Suprapubic skin (tissue), 3 donors: ENCODE measurements around the gene SPINK1.

Source experiments
- CTCF ChIP-seq, 2 donors: fragments of 200-600 bp in 1 of 2; fragments of 450-650 bp in 1 of 2; sonication (generic) in 1 of 2; IDR thresholded peaks; one replicate each; pipeline ENCODE4 v1.5.1; 2016 to 2019; ENCODE audit warnings: antibody characterized with exemption in 2 of 2, mild to moderate bottlenecking in 1 of 2, moderate library complexity in 1 of 2
- EP300 ChIP-seq: sonication (generic); formaldehyde crosslinking; IDR thresholded peaks from one replicate; pipeline ENCODE4 v1.6.1; 2017; ENCODE audit warnings: antibody characterized with exemption
- POLR2A ChIP-seq, 2 donors: fragments of 450-650 bp; IDR thresholded peaks; one replicate each; pipeline ENCODE4 v1.6.1; 2017; ENCODE audit warnings: antibody characterized with exemption in 2 of 2, mild to moderate bottlenecking in 2 of 2, moderate library complexity in 2 of 2

DNA sequence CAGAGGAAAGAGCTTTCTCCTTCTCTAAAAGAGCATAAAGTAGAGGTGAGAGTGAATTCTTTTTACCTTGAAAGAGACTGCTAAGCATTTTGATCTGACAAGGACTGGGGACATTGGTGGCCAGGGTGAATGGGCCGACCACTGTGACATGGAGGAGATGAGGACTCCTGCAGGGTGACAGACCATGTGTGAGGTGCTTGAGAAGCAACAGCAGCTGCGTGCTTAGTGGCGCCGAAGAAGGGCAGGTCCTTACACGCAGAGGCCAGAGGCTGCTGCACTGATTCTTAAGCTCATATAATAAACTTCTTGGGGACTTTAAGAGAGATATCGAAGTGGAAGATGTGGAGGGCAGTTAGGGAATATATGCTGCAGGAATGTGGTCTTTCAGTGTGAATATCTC is 40.3 kb downstream of the SPINK1 start:
- TF ChIP-seq EP300 (no peak), CTCF (IDR thresholded peaks at IDR 0.05) (no peak), POLR2A (IDR thresholded peaks at IDR 0.05) (no peak)
